Liver (tissue), 9 donors: ENCODE results near the gene INPP4B. TPM values are rescaled to one million over a fixed set of nuclear protein-coding genes. Genes with fewer than 3 reads are reported as not detected.

Experiments
- DNase-seq: peaks from one replicate; pipeline ENCODE4 v3.0.0-alpha.2; 2017; ENCODE audit warnings: low spot score
- H3K27ac ChIP-seq, 2 donors: one replicate each; pipeline ENCODE4 v1.7.0; 2013; ENCODE audit warnings: inconsistent platforms in 2 of 2, low read length in 2 of 2, control low read depth in 1 of 2, low read depth in 1 of 2, mild to moderate bottlenecking in 1 of 2
- H3K27me3 ChIP-seq, 4 donors: one replicate each; pipeline versions ENCODE4 v1.6.1 to v1.7.0; 2013; ENCODE audit warnings: low read length in 3 of 4, inconsistent platforms in 1 of 4, mild to moderate bottlenecking in 1 of 4, moderate library complexity in 1 of 4; ENCODE audit not compliant: control insufficient read depth in 4 of 4, insufficient read depth in 4 of 4
- H3K36me3 ChIP-seq, 4 donors: one replicate each; pipeline versions ENCODE4 v1.6.1 to v1.7.0; 2013; ENCODE audit warnings: low read length in 3 of 4, mild to moderate bottlenecking in 3 of 4, low read depth in 1 of 4, moderate library complexity in 1 of 4; ENCODE audit not compliant: control insufficient read depth in 4 of 4, insufficient read depth in 3 of 4
- H3K4me1 ChIP-seq, 4 donors: one replicate each; pipeline versions ENCODE4 v1.6.1 to v1.7.0; 2013; ENCODE audit warnings: low read length in 3 of 4, mild to moderate bottlenecking in 3 of 4, moderate library complexity in 1 of 4; ENCODE audit not compliant: control insufficient read depth in 4 of 4, insufficient read depth in 4 of 4
- H3K4me3 ChIP-seq, 3 donors: one replicate each; pipeline versions ENCODE4 v1.6.1 to v1.7.0; 2013; ENCODE audit warnings: low read length in 3 of 3, control low read depth in 1 of 3, low read depth in 1 of 3, mild to moderate bottlenecking in 1 of 3
- H3K9ac ChIP-seq, 2 donors: one replicate each; pipeline ENCODE4 v1.7.0; 2013; ENCODE audit warnings: low read length in 2 of 2, mild to moderate bottlenecking in 2 of 2, moderate library complexity in 2 of 2, control low read depth in 1 of 2, low read depth in 1 of 2
- H3K9me3 ChIP-seq, 4 donors: one replicate each; pipeline versions ENCODE4 v1.6.1 to v1.7.0; 2013; ENCODE audit warnings: low read length in 3 of 4; ENCODE audit not compliant: control insufficient read depth in 4 of 4
- ATF3 ChIP-seq: IDR thresholded peaks from 2 replicates; pipeline ENCODE4 v1.6.1; 2016; ENCODE audit warnings: antibody characterized with exemption
- EGR1 ChIP-seq, 2 donors: IDR thresholded peaks; 2 replicates each; pipeline ENCODE4 v1.6.1; 2016 to 2018; ENCODE audit warnings: antibody characterized with exemption in 2 of 2, low read depth in 2 of 2
- FOXA1 ChIP-seq: IDR thresholded peaks from 2 replicates; pipeline ENCODE4 v1.6.1; 2016; ENCODE audit warnings: antibody characterized with exemption
- FOXA2 ChIP-seq: IDR thresholded peaks from 2 replicates; pipeline ENCODE4 v1.6.1; 2016; ENCODE audit warnings: antibody characterized with exemption
- GABPA ChIP-seq, 2 donors: IDR thresholded peaks in 1 of 2; conservative IDR thresholded peaks in 1 of 2; 2 replicates each; pipeline ENCODE4 v1.6.1; 2016; ENCODE audit warnings: antibody characterized with exemption in 2 of 2, mild to moderate bottlenecking in 1 of 2, moderate library complexity in 1 of 2
- HNF4A ChIP-seq, 2 donors: conservative IDR thresholded peaks; 2 replicates each; pipeline ENCODE4 v1.6.1; 2016; ENCODE audit warnings: antibody characterized with exemption in 2 of 2, mild to moderate bottlenecking in 2 of 2
- HNF4G ChIP-seq: IDR thresholded peaks from 2 replicates; pipeline ENCODE4 v1.6.1; 2016; ENCODE audit warnings: antibody characterized with exemption
- JUND ChIP-seq, 2 donors: IDR thresholded peaks; 2 replicates each; pipeline ENCODE4 v1.6.1; 2016; ENCODE audit warnings: antibody characterized with exemption in 2 of 2
- MAX ChIP-seq: IDR thresholded peaks from 2 replicates; pipeline ENCODE4 v1.6.1; 2016; ENCODE audit warnings: antibody characterized with exemption
- NR2F2 ChIP-seq: IDR thresholded peaks from 2 replicates; pipeline ENCODE4 v1.6.1; 2016; ENCODE audit warnings: antibody characterized with exemption
- RAD21 ChIP-seq, 2 donors: IDR thresholded peaks; 2 replicates each; pipeline ENCODE4 v1.6.1; 2016; ENCODE audit warnings: antibody characterized with exemption in 2 of 2, mild to moderate bottlenecking in 2 of 2
- REST ChIP-seq: IDR thresholded peaks from 2 replicates; pipeline ENCODE4 v1.6.1; 2016; ENCODE audit warnings: antibody characterized with exemption, mild to moderate bottlenecking
- RXRA ChIP-seq, 2 donors: IDR thresholded peaks; 2 replicates each; pipeline ENCODE4 v1.6.1; 2017 to 2018; ENCODE audit warnings: antibody characterized with exemption in 2 of 2, mild to moderate bottlenecking in 1 of 2
- SP1 ChIP-seq: IDR thresholded peaks from 2 replicates; pipeline ENCODE4 v1.6.1; 2018; ENCODE audit warnings: antibody characterized with exemption, mild to moderate bottlenecking
- TAF1 ChIP-seq: conservative IDR thresholded peaks from 2 replicates; pipeline ENCODE4 v1.6.1; 2016; ENCODE audit warnings: antibody characterized with exemption, mild to moderate bottlenecking
- YY1 ChIP-seq: IDR thresholded peaks from 2 replicates; pipeline ENCODE4 v1.6.1; 2016; ENCODE audit warnings: antibody characterized with exemption, mild to moderate bottlenecking
- ZBTB33 ChIP-seq: IDR thresholded peaks from 2 replicates; pipeline ENCODE4 v1.6.1; 2016; ENCODE audit warnings: antibody characterized with exemption
- WGBS: extraction: QIAGEN DNeasy Blood & Tissue Kit; methylation state at CpG from one replicate; pipeline ENCODE4 v1.1.7; 2013; 5-methylcytosine and 5-hydroxymethylcytosine counted together
- polyA plus RNA-seq, 2 donors: library from polyadenylated mRNA; stranded (reverse) in 1 of 2; unstranded in 1 of 2; fragments of 200-250 nt in 1 of 2; fragments of >200 nt in 1 of 2; fragmentation: Nextera tagmentation in 1 of 2; extraction: Ambion mirVana in 1 of 2; gene quantifications; one replicate each; pipeline versions ENCODE4 v1.2.1 to v1.2.3, GENCODE V29; 2013 to 2015
- total RNA-seq, 2 donors: library from RNA; depleted of rRNA; stranded (reverse); fragments of >200 nt; gene quantifications; one replicate each; pipeline ENCODE4 v1.2.3, GENCODE V29; 2014
- donor health status: healthy.
- donor health status: healthy.
- donor health status: healthy.
- donor health status: healthy.
- donor health status: healthy.

Gene INPP4B
- total and polyA plus RNA-seq, 4 donors, result 0.43 to 2.8 (median 1.6) TPM

- no peaks in the 10 kb centered on the region for H3K27me3 ChIP-seq
- no peak overlapping the region for H3K9ac ChIP-seq
- no peak for TF ChIP-seq GABPA (IDR thresholded peaks at IDR 0.05 in 1 of 2, conservative IDR thresholded peaks at IDR 0.05 in 1 of 2)
- no peak for TF ChIP-seq ATF3
- no peak for TF ChIP-seq FOXA2
- no peak for TF ChIP-seq FOXA1
- TF ChIP-seq JUND (IDR thresholded peaks at IDR 0.05), result no peak
- TF ChIP-seq YY1, result no peak
- TF ChIP-seq NR2F2, result no peak
- no peak for TF ChIP-seq TAF1
- TF ChIP-seq EGR1 (IDR thresholded peaks at IDR 0.05; ENCODE audit: low read depth in 2 of 2), result no peak
- H3K36me3 ChIP-seq, result no peaks in the 10 kb centered on the region
- no peak for DNase-seq
- WGBS, result 73% methylated on average over 4 of the region's 4 CpGs
- no peak overlapping the region for H3K27ac ChIP-seq
- no peak overlapping the region for H3K4me3 ChIP-seq
- no peaks in the 10 kb centered on the region for H3K4me1 ChIP-seq
- no peaks in the 10 kb centered on the region for H3K9me3 ChIP-seq
These were observed 466.6 kb downstream of the INPP4B start for GRCh38 chr4:142379277-142380051.

GRCh38 chr4:142378179-142378578 is 467.9 kb downstream of the INPP4B start:
- WGBS, result 52% methylated on average over 2 of the region's 2 CpGs
- TF ChIP-seq GABPA (IDR thresholded peaks at IDR 0.05 in 1 of 2, conservative IDR thresholded peaks at IDR 0.05 in 1 of 2) (no peak), TAF1 (no peak), ATF3 (no peak), RAD21 (IDR thresholded peaks at IDR 0.05) (no peak), HNF4A (conservative IDR thresholded peaks at IDR 0.05) (no peak)
- H3K27ac ChIP-seq, result no peak overlapping the region
- no peak for DNase-seq
- no peak overlapping the region for H3K9ac ChIP-seq
- H3K27me3 ChIP-seq, result no peaks in the 10 kb centered on the region
- H3K9me3 ChIP-seq, result no peaks in the 10 kb centered on the region
- no peaks in the 10 kb centered on the region for H3K36me3 ChIP-seq
- no peak overlapping the region for H3K4me3 ChIP-seq
- no peaks in the 10 kb centered on the region for H3K4me1 ChIP-seq

- 63% methylated on average over 3 of the region's 3 CpGs for WGBS
- Histone ChIP-seq H3K9ac (no peak overlapping the region), H3K36me3 (no peaks in the 10 kb centered on the region), H3K27me3 (no peaks in the 10 kb centered on the region), H3K4me3 (no peak overlapping the region), H3K4me1 (no peaks in the 10 kb centered on the region), H3K27ac (no peak overlapping the region), H3K9me3 (no peaks in the 10 kb centered on the region)
- DNase-seq, result no peak
- no peak for TF ChIP-seq EGR1 (IDR thresholded peaks at IDR 0.05; ENCODE audit: low read depth in 2 of 2)
- no peak for TF ChIP-seq HNF4A (conservative IDR thresholded peaks at IDR 0.05)
- TF ChIP-seq ZBTB33, result no peak
- no peak for TF ChIP-seq JUND (IDR thresholded peaks at IDR 0.05)
- TF ChIP-seq YY1, result no peak
- TF ChIP-seq HNF4G, result no peak
- TF ChIP-seq GABPA (IDR thresholded peaks at IDR 0.05 in 1 of 2, conservative IDR thresholded peaks at IDR 0.05 in 1 of 2), result no peak
- no peak for TF ChIP-seq FOXA2
- TF ChIP-seq TAF1, result no peak
- no peak for TF ChIP-seq ATF3
- TF ChIP-seq MAX, result no peak
- TF ChIP-seq REST, result no peak
- no peak for TF ChIP-seq RXRA (IDR thresholded peaks at IDR 0.05)
- TF ChIP-seq SP1, result no peak
- TF ChIP-seq RAD21 (IDR thresholded peaks at IDR 0.05), result no peak
These were observed 468.6 kb downstream of the INPP4B start for GRCh38 chr4:142377342-142378091.
